SU-DHL-6 (cell line): ENCODE measurements around the gene ST8SIA2.
"Not testable (repeated sequence)": the region's sequence is repeated elsewhere in the genome, so short reads cannot be mapped to it uniquely, and the experiment has no call there.

ENCODE experiments used
- H2AFZ ChIP-seq: fragments of 200-600 bp; sonication (generic); 2 replicates; pipeline ENCODE4 v1.6.1; 2014; ENCODE audit warnings: low read depth, mild to moderate bottlenecking, moderate library complexity, mixed read lengths, antibody characterized with exemption, low read length; ENCODE audit not compliant: severe bottlenecking
- H3F3A ChIP-seq: fragments of 200-600 bp; shearing (Covaris generic); 2 replicates; pipeline ENCODE4 v1.6.0; 2016; ENCODE audit warnings: antibody characterized with exemption, mild to moderate bottlenecking; ENCODE audit not compliant: insufficient read depth
- H3K27ac ChIP-seq: fragments of 200-600 bp; sonication (generic); 2 replicates; pipeline ENCODE4 v1.5.1; 2016; ENCODE audit warnings: low read depth, mild to moderate bottlenecking, low read length, moderate library complexity, mixed read lengths
- H3K27me3 ChIP-seq: fragments of 200-600 bp; sonication (generic), shearing (Covaris generic); 2 replicates; pipeline ENCODE4 v1.6.0; 2014; ENCODE audit warnings: mild to moderate bottlenecking, low read length
- H3K36me3 ChIP-seq: fragments of 200-600 bp; sonication (generic); 2 replicates; pipeline ENCODE4 v1.6.1; 2014; ENCODE audit warnings: mild to moderate bottlenecking, low read length, mixed read lengths
- H3K4me2 ChIP-seq: fragments of 300-600, 200-600 bp; shearing (Covaris generic), sonication (generic); 2 replicates; pipeline ENCODE4 v1.6.0; 2014; ENCODE audit warnings: low read length, low read depth, mild to moderate bottlenecking; ENCODE audit not compliant: poor library complexity, severe bottlenecking
- H3K4me3 ChIP-seq: fragments of 200-600 bp; sonication (generic); 2 replicates; pipeline ENCODE4 v1.5.1; 2014; ENCODE audit warnings: antibody characterized with exemption, low read length, mild to moderate bottlenecking, mixed read lengths; ENCODE audit not compliant: insufficient read depth, poor library complexity, severe bottlenecking
- H3K79me2 ChIP-seq: fragments of 200-600 bp; sonication (generic); 2 replicates; pipeline ENCODE4 v1.6.1; 2014; ENCODE audit warnings: mild to moderate bottlenecking, low read length, moderate library complexity; ENCODE audit not compliant: insufficient read depth
- H3K9ac ChIP-seq: fragments of 200-600 bp; sonication (generic); 2 replicates; pipeline ENCODE4 v1.7.0; 2014; ENCODE audit warnings: mild to moderate bottlenecking, low read length
- H3K9me2 ChIP-seq: fragments of 200-600 bp; sonication (generic); replicated peaks from 2 replicates; pipeline ENCODE4 v1.6.1; 2014; ENCODE audit warnings: low read length; ENCODE audit not compliant: insufficient read depth
- H3K9me3 ChIP-seq: fragments of 200-600 bp; sonication (generic); 2 replicates; pipeline ENCODE4 v1.6.1; 2014; ENCODE audit warnings: low read length, mixed read lengths; ENCODE audit not compliant: insufficient read depth
- H4K20me1 ChIP-seq: fragments of 200-600 bp; sonication (generic); 2 replicates; pipeline ENCODE4 v1.6.1; 2014; ENCODE audit warnings: low read depth, mild to moderate bottlenecking, antibody characterized with exemption, low read length, moderate library complexity, mixed read lengths
- EZH2phosphoT487 ChIP-seq: fragments of 200-600 bp; sonication (generic), shearing (Covaris generic); conservative IDR thresholded peaks from 2 replicates; pipeline ENCODE4 v1.6.1; 2018; ENCODE audit warnings: mild to moderate bottlenecking, antibody characterized with exemption, low read length, moderate library complexity, mixed read lengths
- TF ChIP-seq, protein P1 (sequence below): fragments of 200-600 bp; sonication (generic); IDR thresholded peaks from one replicate; pipeline ENCODE4 v1.5.1; 2017; ENCODE audit warnings: antibody characterized with exemption, mild to moderate bottlenecking, low read length, moderate library complexity; ENCODE audit not compliant: insufficient read depth, poor library complexity, severe bottlenecking

Gene ST8SIA2

DNA sequence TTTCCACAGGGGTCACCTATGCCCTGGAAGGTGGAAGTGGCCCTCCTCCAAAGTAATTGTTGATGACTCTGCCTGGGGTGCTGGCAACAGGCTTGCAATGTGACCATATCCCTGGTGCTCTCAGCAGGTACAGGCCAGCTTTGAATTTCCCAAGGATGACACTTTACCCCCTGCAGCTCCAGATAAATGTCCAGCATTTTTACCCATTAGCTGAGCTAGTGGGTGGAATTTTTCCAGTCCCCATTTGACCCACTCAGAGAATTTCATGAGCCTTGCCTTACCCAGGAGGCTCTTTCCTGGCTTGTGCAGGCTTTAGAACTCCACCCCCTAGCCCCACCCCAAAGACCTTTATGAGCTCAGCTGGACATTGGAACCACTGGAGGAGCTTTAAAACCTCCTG is 77.6 kb downstream of the ST8SIA2 start:
- Histone ChIP-seq H3F3A (no peaks in the 10 kb centered on the region), H4K20me1 (no peaks in the 10 kb centered on the region), H3K79me2 (no peaks in the 10 kb centered on the region), H2AFZ (no peak overlapping the region), H3K9me3 (no peaks in the 10 kb centered on the region), H3K4me3 (no peak overlapping the region), H3K9ac (no peak overlapping the region), H3K4me2 (no peak overlapping the region), H3K27ac (no peak overlapping the region), H3K36me3 (no peaks in the 10 kb centered on the region), H3K27me3 (no peaks in the 10 kb centered on the region), H3K9me2 (no peaks in the 10 kb centered on the region)
- TF ChIP-seq, protein P1, sequence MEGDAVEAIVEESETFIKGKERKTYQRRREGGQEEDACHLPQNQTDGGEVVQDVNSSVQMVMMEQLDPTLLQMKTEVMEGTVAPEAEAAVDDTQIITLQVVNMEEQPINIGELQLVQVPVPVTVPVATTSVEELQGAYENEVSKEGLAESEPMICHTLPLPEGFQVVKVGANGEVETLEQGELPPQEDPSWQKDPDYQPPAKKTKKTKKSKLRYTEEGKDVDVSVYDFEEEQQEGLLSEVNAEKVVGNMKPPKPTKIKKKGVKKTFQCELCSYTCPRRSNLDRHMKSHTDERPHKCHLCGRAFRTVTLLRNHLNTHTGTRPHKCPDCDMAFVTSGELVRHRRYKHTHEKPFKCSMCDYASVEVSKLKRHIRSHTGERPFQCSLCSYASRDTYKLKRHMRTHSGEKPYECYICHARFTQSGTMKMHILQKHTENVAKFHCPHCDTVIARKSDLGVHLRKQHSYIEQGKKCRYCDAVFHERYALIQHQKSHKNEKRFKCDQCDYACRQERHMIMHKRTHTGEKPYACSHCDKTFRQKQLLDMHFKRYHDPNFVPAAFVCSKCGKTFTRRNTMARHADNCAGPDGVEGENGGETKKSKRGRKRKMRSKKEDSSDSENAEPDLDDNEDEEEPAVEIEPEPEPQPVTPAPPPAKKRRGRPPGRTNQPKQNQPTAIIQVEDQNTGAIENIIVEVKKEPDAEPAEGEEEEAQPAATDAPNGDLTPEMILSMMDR: no peak
- no peak for TF ChIP-seq EZH2phosphoT487

DNA sequence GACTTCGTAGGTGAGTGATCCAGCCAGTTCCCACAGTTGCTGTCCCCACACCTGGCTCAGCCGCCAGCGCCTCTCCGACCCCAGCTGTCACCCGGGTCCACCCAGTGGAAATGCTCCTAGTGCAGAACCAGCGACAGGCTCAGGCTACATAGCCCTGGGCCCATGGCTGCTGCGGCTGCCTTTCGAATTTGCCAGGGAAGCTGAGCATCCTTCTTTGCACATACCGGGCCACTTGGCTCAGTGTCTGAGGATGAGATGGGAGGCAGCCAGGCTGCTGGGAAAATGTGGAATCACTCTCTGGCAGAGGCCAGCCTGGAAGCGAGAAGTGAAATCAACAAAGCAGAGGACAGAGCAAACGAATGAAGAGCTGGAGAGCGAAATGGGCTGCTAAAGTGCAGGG is 80.1 kb downstream of the ST8SIA2 start:
- H3F3A ChIP-seq: no peaks in the 10 kb centered on the region
- H3K27ac ChIP-seq: no peak overlapping the region
- no peaks in the 10 kb centered on the region for H3K36me3 ChIP-seq
- no peaks in the 10 kb centered on the region for H3K9me2 ChIP-seq
- H3K4me2 ChIP-seq: no peak overlapping the region
- H2AFZ ChIP-seq: no peak overlapping the region
- H3K4me3 ChIP-seq: no peak overlapping the region
- no peaks in the 10 kb centered on the region for H3K27me3 ChIP-seq
- no peaks in the 10 kb centered on the region for H4K20me1 ChIP-seq
- no peaks in the 10 kb centered on the region for H3K9me3 ChIP-seq
- no peak overlapping the region for H3K9ac ChIP-seq
- TF ChIP-seq, protein P1: no peak
- H3K79me2 ChIP-seq: no peaks in the 10 kb centered on the region

DNA sequence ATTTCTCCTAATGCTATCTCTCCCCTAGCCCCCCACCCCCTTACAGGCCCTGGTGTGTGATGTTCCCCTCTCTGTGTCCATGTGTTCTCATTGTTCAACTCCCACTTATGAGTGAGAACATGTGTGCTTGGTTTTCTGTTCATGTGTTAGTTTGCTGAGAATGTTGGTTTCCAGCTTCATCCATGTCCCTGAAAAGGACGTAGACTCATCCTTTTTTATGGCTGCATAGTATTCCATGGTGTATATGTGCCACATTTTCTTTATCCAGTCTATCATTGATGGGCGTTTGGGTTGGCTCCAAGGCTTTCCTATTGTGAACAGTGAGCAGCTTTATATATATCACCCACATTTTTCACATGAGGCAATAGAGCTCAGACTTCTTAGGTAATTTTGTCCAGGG is 86.0 kb downstream of the ST8SIA2 start:
- H4K20me1 ChIP-seq, H3K36me3 ChIP-seq, H3K9me3 ChIP-seq, H2AFZ ChIP-seq, H3K9ac ChIP-seq, H3K4me2 ChIP-seq, H3K4me3 ChIP-seq, H3K79me2 ChIP-seq, H3K9me2 ChIP-seq, H3K27ac ChIP-seq, H3K27me3 ChIP-seq, H3F3A ChIP-seq: not testable (repeated sequence)

GRCh38 chr15:92480361-92480760 is 86.7 kb downstream of the ST8SIA2 start:
- H4K20me1 ChIP-seq: no peaks in the 10 kb centered on the region
- no peak overlapping the region for H3K4me2 ChIP-seq
- H3K36me3 ChIP-seq: no peaks in the 10 kb centered on the region
- H3K27me3 ChIP-seq: no peaks in the 10 kb centered on the region
- no peak overlapping the region for H3K9ac ChIP-seq
- no peak overlapping the region for H2AFZ ChIP-seq
- H3K4me3 ChIP-seq: no peak overlapping the region
- no peaks in the 10 kb centered on the region for H3K9me2 ChIP-seq
- no peak overlapping the region for H3K27ac ChIP-seq
- H3K9me3 ChIP-seq: no peaks in the 10 kb centered on the region
- no peaks in the 10 kb centered on the region for H3F3A ChIP-seq
- H3K79me2 ChIP-seq: no peaks in the 10 kb centered on the region
- TF ChIP-seq EZH2phosphoT487: no peak
- TF ChIP-seq, protein P1: no peak
